HUES48 (cell line): Measurements from ENCODE around the gene KCTD2.
A peak's percentile ranks its signal among the peaks of the same experiment; 100 is the strongest.
"Not testable (repeated sequence)": the region's sequence is repeated elsewhere in the genome, so short reads cannot be mapped to it uniquely, and the experiment has no call there.

Source experiments
- H3K27ac ChIP-seq: one replicate; pipeline ENCODE4 v1.7.0; 2013; ENCODE audit warnings: low read depth, low read length, inconsistent platforms
- H3K27me3 ChIP-seq: 2 replicates; pipeline ENCODE4 v1.6.1; 2013; ENCODE audit warnings: mild to moderate bottlenecking, low read length; ENCODE audit not compliant: control insufficient read depth, insufficient read depth
- H3K36me3 ChIP-seq: 2 replicates; pipeline ENCODE4 v1.6.1; 2013; ENCODE audit warnings: low read length; ENCODE audit not compliant: control insufficient read depth, insufficient read depth
- H3K4me1 ChIP-seq: 2 replicates; pipeline ENCODE4 v1.6.1; 2013; ENCODE audit warnings: mild to moderate bottlenecking, low read length; ENCODE audit not compliant: control insufficient read depth, insufficient read depth
- H3K4me3 ChIP-seq: 2 replicates; pipeline ENCODE4 v1.5.1; 2013; ENCODE audit warnings: mild to moderate bottlenecking, low read depth, low read length
- H3K9ac ChIP-seq: 2 replicates; pipeline ENCODE4 v1.6.1; 2013; ENCODE audit warnings: mild to moderate bottlenecking, low read depth, low read length, moderate library complexity
- H3K9me3 ChIP-seq: 2 replicates; pipeline ENCODE4 v1.6.1; 2013; ENCODE audit warnings: low read length; ENCODE audit not compliant: control insufficient read depth, insufficient read depth

Gene KCTD2

GRCh38 chr17:75046407-75047289 lies at the start of gene KCTD2, which contains the start of gene ATP5PD:
Gene KCTD2 (plus strand): TSS chr17:75047225. CDS start chr17:75047251, 26 bp downstream.
Gene ATP5PD (minus strand): TSS chr17:75046969. CDS start chr17:75042650, 4,319 bp downstream.
- no peaks in the 10 kb centered on the region for H3K9me3 ChIP-seq
- peak within 1 kb of the TSS; percentile 96 for H3K27ac ChIP-seq
- peaks cover 32% of the 10 kb centered on the region for H3K36me3 ChIP-seq
- peaks cover 34% of the 10 kb centered on the region for H3K4me1 ChIP-seq
- H3K27me3 ChIP-seq = no peaks in the 10 kb centered on the region
- peak within 1 kb of the TSS; percentile 89 for H3K4me3 ChIP-seq
- H3K9ac ChIP-seq = peak within 1 kb of the TSS; percentile 87

- Histone ChIP-seq H3K4me1 (no peaks in the 10 kb centered on the region), H3K27ac (no peak overlapping the region), H3K9me3 (no peaks in the 10 kb centered on the region), H3K27me3 (no peaks in the 10 kb centered on the region), H3K36me3 (peaks cover 44% of the 10 kb centered on the region), H3K4me3 (no peak overlapping the region), H3K9ac (no peak overlapping the region)
Observed at GRCh38 chr17:74998783-74999182, 48.2 kb upstream of the KCTD2 start.

GRCh38 chr17:74999523-74999922 lies 47.5 kb upstream of the KCTD2 start:
- Histone ChIP-seq H3K27ac (no peak overlapping the region), H3K9me3 (no peaks in the 10 kb centered on the region), H3K36me3 (peaks cover 43% of the 10 kb centered on the region), H3K9ac (no peak overlapping the region), H3K27me3 (no peaks in the 10 kb centered on the region), H3K4me1 (no peaks in the 10 kb centered on the region), H3K4me3 (no peak overlapping the region)

- H3K36me3 ChIP-seq = peaks cover 50% of the 10 kb centered on the region
Observed at GRCh38 chr17:75001915-75002843, 44.8 kb upstream of the KCTD2 start.

GRCh38 chr17:75003070-75003956 lies 43.7 kb upstream of the KCTD2 start:
- peaks cover 50% of the 10 kb centered on the region for H3K36me3 ChIP-seq
- H3K4me3 ChIP-seq = no peak overlapping the region

More at GRCh38 chr17:75001915-75002843, 44.8 kb upstream of the KCTD2 start:
- no peak overlapping the region for H3K27ac ChIP-seq
- no peaks in the 10 kb centered on the region for H3K9me3 ChIP-seq
- no peak overlapping the region for H3K9ac ChIP-seq
- no peak overlapping the region for H3K4me3 ChIP-seq
- H3K4me1 ChIP-seq = no peaks in the 10 kb centered on the region
- no peaks in the 10 kb centered on the region for H3K27me3 ChIP-seq

GRCh38 chr17:75003957-75004355 lies 43.1 kb upstream of the KCTD2 start:
- no peaks in the 10 kb centered on the region for H3K4me1 ChIP-seq
- no peak overlapping the region for H3K4me3 ChIP-seq
- H3K9ac ChIP-seq = no peak overlapping the region
- H3K36me3 ChIP-seq = peaks cover 50% of the 10 kb centered on the region
- no peaks in the 10 kb centered on the region for H3K9me3 ChIP-seq
- H3K27ac ChIP-seq = no peak overlapping the region
- H3K27me3 ChIP-seq = no peaks in the 10 kb centered on the region

More at GRCh38 chr17:75003070-75003956, 43.7 kb upstream of the KCTD2 start:
- Histone ChIP-seq H3K27ac (no peak overlapping the region), H3K9me3 (no peaks in the 10 kb centered on the region), H3K9ac (no peak overlapping the region), H3K27me3 (no peaks in the 10 kb centered on the region), H3K4me1 (no peaks in the 10 kb centered on the region)

GRCh38 chr17:75004371-75004770 lies 42.7 kb upstream of the KCTD2 start:
- Histone ChIP-seq H3K9ac (no peak overlapping the region), H3K9me3 (no peaks in the 10 kb centered on the region), H3K27me3 (no peaks in the 10 kb centered on the region), H3K36me3 (peaks cover 48% of the 10 kb centered on the region), H3K4me1 (no peaks in the 10 kb centered on the region), H3K4me3 (no peak overlapping the region), H3K27ac (no peak overlapping the region)

GRCh38 chr17:75005291-75005690 lies 41.7 kb upstream of the KCTD2 start:
- H3K27ac ChIP-seq = no peak overlapping the region
- H3K4me1 ChIP-seq = no peaks in the 10 kb centered on the region
- peaks cover 42% of the 10 kb centered on the region for H3K36me3 ChIP-seq
- no peaks in the 10 kb centered on the region for H3K9me3 ChIP-seq
- H3K9ac ChIP-seq = no peak overlapping the region
- H3K27me3 ChIP-seq = no peaks in the 10 kb centered on the region
- no peak overlapping the region for H3K4me3 ChIP-seq

GRCh38 chr17:75006084-75006483 lies 40.9 kb upstream of the KCTD2 start:
- H3K9me3 ChIP-seq, H3K27me3 ChIP-seq, H3K4me1 ChIP-seq, H3K9ac ChIP-seq, H3K4me3 ChIP-seq, H3K27ac ChIP-seq: not testable (repeated sequence)
- peaks cover 38% of the 10 kb centered on the region for H3K36me3 ChIP-seq

- Histone ChIP-seq H3K9ac (no peak overlapping the region), H3K4me3 (no peak overlapping the region), H3K4me1 (peaks cover 2% of the 10 kb centered on the region; the same call in 1 of the 2 replicates), H3K27ac (no peak overlapping the region), H3K27me3 (no peaks in the 10 kb centered on the region), H3K36me3 (peaks cover 33% of the 10 kb centered on the region), H3K9me3 (no peaks in the 10 kb centered on the region)
Observed at GRCh38 chr17:75006653-75007052, 40.4 kb upstream of the KCTD2 start.
